Ectodermal cell (in vitro differentiated cells): ENCODE results near the gene ZNF316.
"Not testable (repeated sequence)": the region's sequence is repeated elsewhere in the genome, so short reads cannot be mapped to it uniquely, and the experiment has no call there.

Experiments
- H3K27ac ChIP-seq: 2 replicates; pipeline ENCODE4 v1.7.0; 2013; ENCODE audit warnings: mild to moderate bottlenecking, low read depth, low read length; ENCODE audit not compliant: insufficient read depth, poor library complexity, severe bottlenecking
- H3K27me3 ChIP-seq: 2 replicates; pipeline ENCODE4 v1.7.0; 2013; ENCODE audit warnings: mild to moderate bottlenecking, low read length; ENCODE audit not compliant: insufficient read depth, control insufficient read depth, poor library complexity, severe bottlenecking
- H3K36me3 ChIP-seq: one replicate; pipeline ENCODE4 v1.7.0; 2013; ENCODE audit warnings: low read length; ENCODE audit not compliant: control insufficient read depth, insufficient read depth
- H3K4me1 ChIP-seq: one replicate; pipeline ENCODE4 v1.7.0; 2013; ENCODE audit warnings: low read length; ENCODE audit not compliant: control insufficient read depth, insufficient read depth
- H3K4me3 ChIP-seq: 2 replicates; pipeline ENCODE4 v1.7.0; 2013; ENCODE audit warnings: low read depth, low read length, control low read depth; ENCODE audit not compliant: insufficient read depth
- H3K9me3 ChIP-seq: 2 replicates; pipeline ENCODE4 v1.7.0; 2013; ENCODE audit warnings: mild to moderate bottlenecking, low read length, moderate library complexity; ENCODE audit not compliant: control insufficient read depth
- WGBS, 2 experiments: methylation state at CpG; one replicate each; pipeline ENCODE4 v1.1.7; 2013; ENCODE audit warnings: missing lambda C conversion rate in 2 of 2; 5-methylcytosine and 5-hydroxymethylcytosine counted together

ZNF316 gene

DNA sequence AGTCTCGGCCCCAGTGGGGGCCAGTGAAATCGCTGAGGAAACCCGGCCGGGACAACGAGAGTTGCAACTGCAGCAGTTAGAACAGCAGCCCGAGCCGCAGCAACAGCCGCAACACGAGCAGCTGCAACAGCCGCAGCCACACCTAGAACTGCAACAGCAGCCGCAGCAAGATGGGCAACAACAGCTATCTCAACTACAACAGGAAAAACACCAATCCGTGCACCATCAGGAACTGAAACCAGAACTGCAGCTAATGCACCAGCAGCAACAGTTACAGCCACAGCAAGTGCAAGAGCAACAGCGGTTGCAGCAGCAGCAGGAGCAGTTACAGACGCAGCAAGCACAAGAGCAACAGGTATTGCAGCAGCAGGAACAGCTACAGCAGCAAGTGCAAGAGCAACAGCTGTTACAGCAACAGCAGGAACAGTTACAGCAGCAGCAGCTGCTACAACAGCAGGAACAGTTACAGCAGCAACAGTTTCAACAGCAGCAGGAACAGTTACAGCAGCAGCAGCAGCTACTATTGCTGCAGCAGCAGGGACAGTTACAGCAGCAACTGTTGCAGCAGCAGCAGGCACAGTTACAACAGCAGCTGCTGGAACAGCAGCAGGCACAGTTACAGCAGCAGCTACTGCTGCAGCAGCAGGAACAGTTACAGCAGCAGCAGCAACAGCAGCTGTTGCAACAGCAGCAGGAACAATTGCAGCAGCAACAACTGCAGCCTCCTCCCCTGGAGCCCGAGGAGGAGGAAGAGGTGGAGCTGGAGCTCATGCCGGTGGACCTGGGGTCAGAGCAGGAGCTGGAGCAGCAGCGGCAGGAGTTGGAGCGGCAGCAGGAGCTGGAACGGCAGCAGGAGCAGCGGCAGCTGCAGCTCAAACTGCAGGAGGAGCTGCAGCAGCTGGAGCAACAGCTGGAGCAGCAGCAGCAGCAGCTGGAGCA, 15.7 kb upstream of the ZNF316 start:
- no peaks in the 10 kb centered on the region for H3K27me3 ChIP-seq
- no peak overlapping the region for H3K4me3 ChIP-seq
- no peaks in the 10 kb centered on the region for H3K9me3 ChIP-seq
- WGBS, 2 experiments: 95 to 96% methylated on average over 20 of the region's 20 CpGs
- peaks cover 12% of the 10 kb centered on the region for H3K36me3 ChIP-seq
- H3K4me1 ChIP-seq: no peaks in the 10 kb centered on the region
- H3K27ac ChIP-seq: no peak overlapping the region

DNA sequence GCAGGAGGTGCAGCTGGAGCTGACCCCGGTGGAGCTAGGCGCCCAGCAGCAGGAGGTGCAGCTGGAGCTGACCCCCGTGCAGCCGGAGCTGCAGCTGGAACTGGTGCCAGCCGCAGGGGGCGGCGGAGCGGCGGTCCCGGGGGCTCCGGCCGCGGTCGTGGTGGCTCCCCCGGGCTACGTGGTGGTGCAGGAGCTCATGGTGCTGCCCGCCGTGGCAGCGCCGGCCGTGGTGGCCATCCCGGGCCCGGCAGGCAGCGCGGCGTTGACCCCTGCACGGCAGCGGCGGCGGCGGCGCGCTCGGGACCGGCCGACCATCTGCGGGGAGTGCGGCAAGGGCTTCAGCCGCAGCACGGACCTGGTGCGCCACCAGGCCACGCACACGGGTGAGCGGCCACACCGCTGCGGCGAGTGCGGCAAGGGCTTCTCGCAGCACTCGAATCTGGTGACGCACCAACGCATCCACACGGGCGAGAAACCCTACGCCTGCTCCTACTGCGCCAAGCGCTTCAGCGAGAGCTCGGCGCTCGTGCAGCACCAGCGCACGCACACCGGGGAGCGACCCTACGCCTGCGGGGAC, 14.9 kb upstream of the ZNF316 start:
- 96% methylated on average over 67 of the region's 67 CpGs for WGBS, 2 experiments
- no peaks in the 10 kb centered on the region for H3K27me3 ChIP-seq
- no peaks in the 10 kb centered on the region for H3K4me1 ChIP-seq
- no peak overlapping the region for H3K27ac ChIP-seq
- H3K4me3 ChIP-seq: no peak overlapping the region
- peaks cover 12% of the 10 kb centered on the region for H3K36me3 ChIP-seq
- no peaks in the 10 kb centered on the region for H3K9me3 ChIP-seq

DNA sequence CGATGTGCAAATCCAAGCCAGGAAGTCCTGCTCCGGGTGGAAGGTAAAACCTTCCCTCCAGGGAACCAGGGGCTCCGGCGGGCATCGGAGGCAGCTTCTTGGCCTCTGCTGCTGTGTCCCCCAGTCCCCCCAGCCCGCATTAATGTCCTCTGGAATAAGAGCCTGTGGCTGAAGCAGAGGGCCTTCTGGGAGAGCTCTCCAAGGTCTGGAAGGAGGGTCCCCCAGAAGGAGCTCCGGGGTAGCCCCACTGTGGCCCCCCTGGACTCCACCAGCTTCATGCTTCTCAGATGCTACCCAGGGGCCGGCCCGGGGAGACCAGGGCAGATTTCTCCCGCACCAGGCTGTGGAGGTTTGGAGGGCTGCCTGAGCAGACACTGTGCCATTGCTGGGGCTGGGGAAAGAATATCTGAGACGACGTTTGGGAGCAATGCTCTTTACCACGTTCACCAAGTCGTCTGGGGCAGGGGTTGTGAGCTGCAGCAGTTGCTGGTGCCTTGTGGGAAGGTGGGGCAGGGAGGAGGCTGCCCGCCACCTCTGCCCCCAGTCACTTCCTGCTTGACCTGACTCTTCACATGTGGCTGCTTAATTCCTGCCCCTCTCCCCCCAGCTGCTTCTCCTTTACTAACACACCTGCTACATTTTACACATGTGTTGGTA, 13.4 kb upstream of the ZNF316 start:
- no peak overlapping the region for H3K4me3 ChIP-seq
- H3K27ac ChIP-seq: no peak overlapping the region
- no peaks in the 10 kb centered on the region for H3K9me3 ChIP-seq
- no peaks in the 10 kb centered on the region for H3K27me3 ChIP-seq
- H3K36me3 ChIP-seq: peaks cover 12% of the 10 kb centered on the region
- no peaks in the 10 kb centered on the region for H3K4me1 ChIP-seq
- 89% methylated on average over 15 of the region's 15 CpGs for WGBS, 2 experiments

DNA sequence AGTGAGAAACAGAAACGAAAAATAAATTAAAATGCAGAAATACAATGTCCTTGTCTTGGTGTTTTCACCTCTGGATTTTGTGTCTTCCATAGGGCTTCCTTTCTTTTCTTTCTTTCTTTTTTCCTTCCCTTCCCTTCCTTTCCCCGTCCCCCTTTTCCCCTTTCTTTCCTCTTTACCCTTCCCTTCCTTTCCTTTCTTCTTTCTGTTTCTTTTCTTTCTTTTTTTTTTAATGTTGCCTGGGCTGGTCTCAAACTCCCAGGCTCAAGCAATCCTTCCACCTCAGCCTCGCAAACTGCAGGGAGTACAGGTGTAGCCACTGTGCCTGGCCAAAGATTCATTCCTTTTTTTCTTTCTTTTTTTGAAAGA, 12.9 kb upstream of the ZNF316 start:
- Histone ChIP-seq H3K27me3 (no peaks in the 10 kb centered on the region), H3K4me3 (no peak overlapping the region), H3K4me1 (no peaks in the 10 kb centered on the region), H3K27ac (no peak overlapping the region), H3K36me3 (peaks cover 12% of the 10 kb centered on the region), H3K9me3 (no peaks in the 10 kb centered on the region)
- 92 to 93% methylated on average over 3 of the region's 3 CpGs for WGBS, 2 experiments

DNA sequence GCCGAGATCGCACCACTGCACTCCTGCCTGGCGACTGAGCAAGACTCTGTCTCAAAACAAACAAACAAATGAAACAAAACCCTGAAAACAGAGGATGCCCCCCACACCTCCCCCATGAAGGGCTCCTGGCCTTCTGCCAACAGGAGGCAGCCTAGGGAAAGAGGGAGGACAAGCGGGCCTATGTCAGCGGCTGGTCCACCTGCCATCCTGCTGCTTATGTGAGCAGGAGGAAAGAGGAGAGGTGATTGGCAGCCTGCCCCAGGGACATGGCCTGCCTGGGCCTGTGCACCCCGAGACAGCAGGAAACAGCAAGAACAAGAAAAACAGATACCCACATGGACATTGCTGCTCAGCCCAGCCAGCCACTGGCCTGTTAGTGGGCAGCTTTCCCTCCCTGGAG, 9.1 kb upstream of the ZNF316 start:
- H3K27ac ChIP-seq: no peak overlapping the region
- H3K9me3 ChIP-seq: no peaks in the 10 kb centered on the region
- H3K27me3 ChIP-seq: no peaks in the 10 kb centered on the region
- WGBS, 2 experiments: 89 to 90% methylated on average over 6 of the region's 6 CpGs
- H3K36me3 ChIP-seq: no peaks in the 10 kb centered on the region
- H3K4me1 ChIP-seq: no peaks in the 10 kb centered on the region
- no peak overlapping the region for H3K4me3 ChIP-seq

DNA sequence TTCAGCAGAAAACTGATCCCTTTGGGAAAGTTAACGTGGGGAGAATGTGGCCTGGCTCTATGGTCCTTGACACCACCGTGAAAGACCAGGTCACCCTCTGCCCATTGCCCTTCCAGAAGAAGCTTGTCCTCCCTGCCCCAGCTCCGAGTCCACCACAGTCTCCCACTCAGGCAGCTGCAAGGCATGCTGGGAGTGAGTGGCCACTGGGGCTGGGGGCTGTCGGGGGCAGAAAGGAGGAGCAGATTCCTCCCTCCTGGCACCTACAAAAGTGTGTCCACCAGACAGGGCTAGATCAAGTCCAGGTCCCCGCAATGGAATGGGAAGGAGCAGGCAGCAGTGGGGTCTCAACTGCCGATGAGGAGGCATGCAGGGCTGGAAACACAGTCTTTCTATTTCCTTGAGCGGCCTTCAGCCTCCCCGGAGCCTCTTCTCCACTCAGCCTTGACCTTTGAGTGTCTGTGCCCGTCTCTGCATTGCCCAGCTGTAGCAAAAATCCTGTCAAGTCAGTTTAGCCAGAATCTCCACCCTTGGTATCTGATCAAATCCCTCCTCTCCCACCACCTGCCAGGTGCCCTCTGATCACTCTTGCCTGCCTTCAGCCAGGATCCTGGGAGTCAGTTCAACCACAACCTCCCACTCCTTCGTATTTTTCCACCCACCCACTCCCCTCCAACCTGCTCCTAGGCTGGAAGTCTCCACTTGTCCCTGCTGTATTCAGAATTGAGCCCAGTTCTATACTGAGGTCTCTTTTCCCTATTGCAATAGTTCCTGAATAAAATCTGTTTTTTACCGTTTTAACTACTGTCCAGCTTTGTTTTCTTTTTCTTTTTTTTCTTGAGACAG, 6.9 kb upstream of the ZNF316 start:
- no peaks in the 10 kb centered on the region for H3K27me3 ChIP-seq

DNA sequence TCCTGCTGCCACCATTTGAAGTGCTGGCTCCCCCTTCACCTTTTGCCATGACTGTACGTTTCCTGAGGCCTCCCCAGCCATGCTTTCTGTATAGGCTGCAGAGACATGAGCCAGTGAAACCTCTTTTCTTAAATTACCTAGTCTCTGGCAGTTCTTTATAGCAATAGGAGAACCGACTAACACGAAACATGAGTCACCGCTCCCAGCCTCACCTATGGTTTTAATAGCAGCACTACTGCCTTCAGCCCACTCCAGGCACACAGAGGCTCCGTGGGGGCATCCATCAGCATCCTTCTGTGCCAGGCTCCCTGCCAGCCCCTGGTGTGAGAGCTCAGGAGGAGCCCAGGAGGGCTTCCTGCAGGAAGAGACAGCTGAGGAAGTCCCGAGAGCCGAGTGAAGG, 5.5 kb upstream of the ZNF316 start:
- Histone ChIP-seq H3K36me3 (no peaks in the 10 kb centered on the region), H3K4me1 (no peaks in the 10 kb centered on the region), H3K27ac (no peak overlapping the region), H3K27me3 (no peaks in the 10 kb centered on the region), H3K4me3 (no peak overlapping the region), H3K9me3 (no peaks in the 10 kb centered on the region)
- WGBS, 2 experiments: 80 to 83% methylated on average over 7 of the region's 7 CpGs

More for the DNA sequence above, 6.9 kb upstream of the ZNF316 start:
- Histone ChIP-seq H3K4me3 (no peak overlapping the region), H3K4me1 (no peaks in the 10 kb centered on the region), H3K27ac (no peak overlapping the region), H3K36me3 (no peaks in the 10 kb centered on the region), H3K9me3 (no peaks in the 10 kb centered on the region)
- WGBS, 2 experiments: 87% methylated on average over 11 of the region's 11 CpGs

DNA sequence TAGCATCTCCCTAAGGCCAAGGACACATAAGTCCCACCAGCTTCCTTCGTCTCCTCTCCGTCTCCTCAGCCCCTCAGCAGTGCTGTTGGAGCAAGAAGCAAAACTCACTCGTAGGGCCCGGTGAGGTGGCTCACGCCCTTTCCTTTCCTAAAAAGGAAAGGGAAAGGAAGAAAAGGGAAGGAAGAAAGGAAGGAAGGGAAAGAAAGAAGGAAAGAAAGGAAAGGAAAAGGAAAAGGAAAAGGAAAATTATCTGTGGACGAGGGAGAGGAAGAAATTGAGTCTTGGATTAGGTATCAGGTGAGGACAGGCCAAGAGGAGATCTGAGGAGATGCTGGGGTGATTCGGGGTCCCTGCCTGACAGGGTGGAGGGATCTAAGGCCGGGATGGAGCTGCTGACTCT, 3.1 kb upstream of the ZNF316 start:
- Histone ChIP-seq H3K27ac (no peak overlapping the region), H3K27me3 (no peaks in the 10 kb centered on the region), H3K36me3 (no peaks in the 10 kb centered on the region), H3K9me3 (no peaks in the 10 kb centered on the region), H3K4me1 (peaks cover 5% of the 10 kb centered on the region), H3K4me3 (no peak overlapping the region)
- WGBS, 2 experiments: 90 to 91% methylated on average over 8 of the region's 8 CpGs

DNA sequence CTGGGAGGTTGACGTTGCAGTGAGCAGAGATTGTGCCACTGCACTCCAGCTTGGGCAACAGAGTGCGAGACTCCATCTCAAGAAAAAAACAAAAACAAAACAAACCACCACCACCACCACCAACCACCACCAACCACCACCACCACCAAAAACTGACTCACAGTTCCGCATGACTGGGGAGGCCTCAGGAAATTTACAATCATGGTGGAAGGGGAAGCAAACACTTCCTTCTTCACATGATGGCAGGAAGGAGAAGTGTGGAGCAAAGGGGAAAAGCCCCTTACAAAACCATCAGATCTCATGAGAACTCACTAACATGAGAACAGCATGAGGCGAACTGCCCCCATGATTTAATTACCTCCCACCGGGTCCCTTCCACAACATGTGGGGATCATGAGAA, 2.1 kb upstream of the ZNF316 start:
- 89 to 94% methylated on average over 5 of the region's 5 CpGs for WGBS, 2 experiments
- H3K4me1 ChIP-seq, H3K36me3 ChIP-seq, H3K27me3 ChIP-seq, H3K9me3 ChIP-seq, H3K4me3 ChIP-seq, H3K27ac ChIP-seq: not testable (repeated sequence)
